ENCODE measurements around the gene PPP1R3E.

Gene PPP1R3E

GRCh38 chr14:23322568-23323517 lies 20.2 kb upstream of the PPP1R3E start:
- no peak for DNase-seq

- DNase-seq = peak; percentile 84
These were observed 19.2 kb upstream of the PPP1R3E start for GRCh38 chr14:23321572-23322547.

- DNase-seq = peak; percentile 95
These were observed 18.2 kb upstream of the PPP1R3E start, which contains the start of gene PABPN1 for GRCh38 chr14:23320584-23321571. TSS of gene PABPN1 (plus strand) at chr14:23321457. CDS start at chr14:23321470, 13 bp downstream.

GRCh38 chr14:23319746-23320583 lies 17.3 kb upstream of the PPP1R3E start:
- DNase-seq = no peak

- DNase-seq = no peak
These were observed 13.6 kb upstream of the PPP1R3E start for GRCh38 chr14:23316300-23316699.

GRCh38 chr14:23310546-23310945 lies 7.9 kb upstream of the PPP1R3E start:
- DNase-seq = no peak

GRCh38 chr14:23308721-23309445 lies 6.2 kb upstream of the PPP1R3E start:
- no peak for DNase-seq

GRCh38 chr14:23307687-23308644 lies 5.3 kb upstream of the PPP1R3E start:
- no peak for DNase-seq

- no peak for DNase-seq
These were observed 4.5 kb upstream of the PPP1R3E start for GRCh38 chr14:23307146-23307530.

- no peak for DNase-seq
These were observed 3.9 kb upstream of the PPP1R3E start, which contains the start of gene BCL2L2 for GRCh38 chr14:23306412-23307145. TSS of gene BCL2L2 (plus strand) at chr14:23306833. CDS start at chr14:23307768, 935 bp downstream.

- DNase-seq = no peak
These were observed 730 bp downstream of the PPP1R3E start for GRCh38 chr14:23301969-23302289.

GRCh38 chr14:23301288-23301968 lies 1.2 kb downstream of the PPP1R3E start:
- DNase-seq = peak; percentile 98

- peak; percentile 59 for DNase-seq
These were observed 1.9 kb downstream of the PPP1R3E start for GRCh38 chr14:23300687-23301223.

- no peak for DNase-seq
These were observed 2.5 kb downstream of the PPP1R3E start for GRCh38 chr14:23299986-23300686.

GRCh38 chr14:23299211-23299957 lies 3.3 kb downstream of the PPP1R3E start:
- DNase-seq = no peak

Measured in activated CD8-positive, alpha-beta memory T cell treated with anti-CD3 and anti-CD28 coated beads, Interleukin-2, amount 50 U/mL, for 48 hours (primary cell).